HG03095 (cell line): Measurements from ENCODE around the gene CT45A7.
"Not testable (repeated sequence)": the region's sequence is repeated elsewhere in the genome, so short reads cannot be mapped to it uniquely, and the experiment has no call there.

Source experiments
- ATAC-seq: cut with Tn5 transposase; IDR thresholded peaks from one replicate; pipeline ENCODE4 v1.9.1; 2021; ENCODE audit warnings: moderate library complexity; ENCODE audit not compliant: unreplicated experiment

Gene CT45A7, protein sequence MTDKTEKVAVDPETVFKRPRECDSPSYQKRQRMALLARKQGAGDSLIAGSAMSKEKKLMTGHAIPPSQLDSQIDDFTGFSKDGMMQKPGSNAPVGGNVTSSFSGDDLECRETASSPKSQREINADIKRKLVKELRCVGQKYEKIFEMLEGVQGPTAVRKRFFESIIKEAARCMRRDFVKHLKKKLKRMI

GRCh38 chrX:135837180-135837579, at the start of gene CT45A7:
Gene CT45A7, minus strand, starts transcription at chrX:135837280. Its CDS starts 3,747 bp downstream, at chrX:135833533.
- not testable (repeated sequence) for ATAC-seq

DNA sequence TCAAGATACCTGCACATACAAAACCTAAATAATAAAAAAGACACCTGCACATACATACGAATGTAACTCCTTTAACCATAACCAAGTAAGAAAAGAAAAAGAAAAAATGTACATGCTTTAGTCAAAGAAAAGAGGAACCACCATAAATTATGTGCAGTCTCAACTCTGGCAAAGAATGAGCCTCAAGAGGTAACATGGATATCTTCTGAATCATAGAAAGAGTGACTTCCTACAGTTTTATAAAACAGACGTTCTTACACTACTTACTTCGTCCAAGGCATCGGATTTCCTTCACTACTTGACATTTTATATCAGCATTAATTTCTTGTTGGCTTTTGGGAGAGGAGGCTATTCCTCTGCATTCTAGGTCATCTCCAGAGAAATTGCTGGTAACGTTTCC, 45.7 kb upstream of the CT45A7 start:
- ATAC-seq, result not testable (repeated sequence)

DNA sequence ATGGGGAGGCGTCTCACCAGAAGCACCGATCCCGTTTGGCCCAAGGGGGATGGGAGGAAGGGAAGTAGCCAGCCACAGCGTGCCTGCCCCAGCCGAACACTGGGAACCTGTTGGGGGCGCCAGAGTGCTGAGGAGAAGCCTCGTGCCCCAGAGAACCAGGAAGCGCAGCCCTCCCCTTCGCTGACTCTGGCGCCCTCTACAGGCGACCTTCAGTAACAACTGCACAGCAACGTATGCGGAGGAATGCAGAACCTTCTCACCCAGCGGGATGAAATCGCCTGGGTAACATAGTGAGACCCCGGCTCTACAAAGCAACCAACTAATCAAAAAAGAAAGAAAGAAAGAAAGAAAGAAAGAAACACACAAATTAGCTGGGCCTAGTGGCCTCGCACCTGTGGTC, 34.6 kb upstream of the CT45A7 start, which contains the start of gene CT45A9:
Gene CT45A9 (minus strand): TSS at position 101 of the 400 bp plus-strand sequence. CDS start 3,751 bp downstream, outside the sequence.
- ATAC-seq, result not testable (repeated sequence)

DNA sequence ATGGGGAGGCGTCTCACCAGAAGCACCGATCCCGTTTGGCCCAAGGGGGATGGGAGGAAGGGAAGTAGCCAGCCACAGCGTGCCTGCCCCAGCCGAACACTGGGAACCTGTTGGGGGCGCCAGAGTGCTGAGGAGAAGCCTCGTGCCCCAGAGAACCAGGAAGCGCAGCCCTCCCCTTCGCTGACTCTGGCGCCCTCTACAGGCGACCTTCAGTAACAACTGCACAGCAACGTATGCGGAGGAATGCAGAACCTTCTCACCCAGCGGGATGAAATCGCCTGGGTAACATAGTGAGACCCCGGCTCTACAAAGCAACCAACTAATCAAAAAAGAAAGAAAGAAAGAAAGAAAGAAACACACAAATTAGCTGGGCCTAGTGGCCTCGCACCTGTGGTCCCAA, 17.4 kb upstream of the CT45A7 start, which contains the start of gene CT45A8:
Gene CT45A8 (minus strand): TSS at position 101 of the 400 bp plus-strand sequence. CDS start 3,755 bp downstream, outside the sequence.
- not testable (repeated sequence) for ATAC-seq

GRCh38 chrX:135819912-135820311, 17.2 kb downstream of the CT45A7 start, which contains the start of gene CT45A2:
Gene CT45A2, minus strand, starts transcription at chrX:135820012. Its CDS starts 3,747 bp downstream, at chrX:135816265.
- ATAC-seq, result not testable (repeated sequence)

DNA sequence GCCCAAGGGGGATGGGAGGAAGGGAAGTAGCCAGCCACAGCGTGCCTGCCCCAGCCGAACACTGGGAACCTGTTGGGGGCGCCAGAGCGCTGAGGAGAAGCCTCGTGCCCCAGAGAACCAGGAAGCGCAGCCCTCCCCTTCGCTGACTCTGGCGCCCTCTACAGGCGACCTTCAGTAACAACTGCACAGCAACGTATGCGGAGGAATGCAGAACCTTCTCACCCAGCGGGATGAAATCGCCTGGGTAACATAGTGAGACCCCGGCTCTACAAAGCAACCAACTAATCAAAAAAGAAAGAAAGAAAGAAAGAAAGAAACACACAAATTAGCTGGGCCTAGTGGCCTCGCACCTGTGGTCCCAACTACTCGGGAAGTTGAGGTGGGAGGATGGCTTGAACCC, 34.4 kb downstream of the CT45A7 start, which contains the start of gene CT45A6:
Gene CT45A6 (minus strand): TSS at position 101 of the 400 bp plus-strand sequence. CDS start 3,794 bp downstream, outside the sequence.
- ATAC-seq, result not testable (repeated sequence)

- not testable (repeated sequence) for ATAC-seq
Observed at GRCh38 chrX:135785403-135785802, 51.7 kb downstream of the CT45A7 start, which contains the start of gene CT45A5. Gene CT45A5, minus strand, starts transcription at chrX:135785503. Its CDS starts 3,774 bp downstream, at chrX:135781729.
